Upper lobe of left lung (tissue), 6 donors: ENCODE data around the gene ZNF608. TPM values are rescaled to one million over a fixed set of nuclear protein-coding genes. Genes with fewer than 3 reads are reported as not detected.

Source experiments
- ATAC-seq, 2 donors: fragments of 200-7000 bp; cut with Tn5 transposase; one replicate each; pipeline ENCODE4 v1.9.1; 2022; ENCODE audit warnings: mild to moderate bottlenecking in 2 of 2, moderate library complexity in 2 of 2; ENCODE audit not compliant: low FRiP score in 2 of 2
- DNase-seq, 2 donors: peaks; one replicate each; pipeline ENCODE4 v3.0.0-alpha.2; 2019 to 2020
- H3K27ac ChIP-seq, 4 donors: fragments of 200-600 bp; sonication (generic); one replicate each; pipeline ENCODE4 v1.5.1; 2016 to 2019
- H3K27me3 ChIP-seq, 4 donors: fragments of 200-600 bp; sonication (generic); one replicate each; pipeline ENCODE4 v1.5.1; 2017 to 2019
- H3K36me3 ChIP-seq, 4 donors: fragments of 200-600 bp; sonication (generic); one replicate each; pipeline ENCODE4 v1.5.1; 2016 to 2019
- H3K4me1 ChIP-seq, 4 donors: fragments of 200-600 bp; sonication (generic); one replicate each; pipeline ENCODE4 v1.5.1; 2018 to 2019
- H3K4me3 ChIP-seq, 4 donors: fragments of 200-600 bp; sonication (generic); one replicate each; pipeline ENCODE4 v1.5.1; 2017 to 2019; ENCODE audit warnings: mild to moderate bottlenecking in 2 of 4, moderate library complexity in 1 of 4
- H3K9me3 ChIP-seq, 4 donors: fragments of 200-600 bp; sonication (generic); one replicate each; pipeline ENCODE4 v1.5.1; 2018 to 2019
- EP300 ChIP-seq, 4 donors: sonication (generic); formaldehyde crosslinking; IDR thresholded peaks; one replicate each; pipeline ENCODE4 v1.5.1; 2017; ENCODE audit warnings: antibody characterized with exemption in 4 of 4, control low read depth in 2 of 4
- POLR2A ChIP-seq, 4 donors: fragments of 450-650 bp; IDR thresholded peaks; one replicate each; pipeline ENCODE4 v1.5.1; 2016 to 2017; ENCODE audit warnings: antibody characterized with exemption in 4 of 4, mild to moderate bottlenecking in 2 of 4
- POLR2AphosphoS5 ChIP-seq, 2 donors: sonication (generic); formaldehyde crosslinking; IDR thresholded peaks; one replicate each; pipeline ENCODE4 v1.5.1; 2017; ENCODE audit warnings: antibody characterized with exemption in 2 of 2
- WGBS, 2 donors: methylation state at CpG; one replicate each; pipeline ENCODE4 v1.1.5; 2017 to 2018; 5-methylcytosine and 5-hydroxymethylcytosine counted together
- total RNA-seq, 6 donors: library from RNA; depleted of rRNA in 4 of 6; stranded (reverse); fragments of >200 nt in 4 of 6; gene quantifications; one replicate each; pipeline versions ENCODE4 v1.1.0 to v1.2.1, GENCODE V29; 2016 to 2021
- TF ChIP-seq, protein P1 (sequence below), 6 experiments: fragments of 450-650 bp in 4 of 6; fragments of 200-600 bp in 2 of 6; sonication (generic) in 2 of 6; IDR thresholded peaks; one replicate each; pipeline ENCODE4 v1.5.1; 2016 to 2019; ENCODE audit warnings: antibody characterized with exemption in 6 of 6
- donor health status: DM: no; HTN: no; CAD: no; lungs with moderate emphysema.
- donor health status: DM: no; HTN: yes; CAD: no; lungs with severe emphysema.

Gene ZNF608
- total RNA-seq, 6 donors from 2014 or later = 21.8 to 54.9 (median 41.7) TPM

DNA sequence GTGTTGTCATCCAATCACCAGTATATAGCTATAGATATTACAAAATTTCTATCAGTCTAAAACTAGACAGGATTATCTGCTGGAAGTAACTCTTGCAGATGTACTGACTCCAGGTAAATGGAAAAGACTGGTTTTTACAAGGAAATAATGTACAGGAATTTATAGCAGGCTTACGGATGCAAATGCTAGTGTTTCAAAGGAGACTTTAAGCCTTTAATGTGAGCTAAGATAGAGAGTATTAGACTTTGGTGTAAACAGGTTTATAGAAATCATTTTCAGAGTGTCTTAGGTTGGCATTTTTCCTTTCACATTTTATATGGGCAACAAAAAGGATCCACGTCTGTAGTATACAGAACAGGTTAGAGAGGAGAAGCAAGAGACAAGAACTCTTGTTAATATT, 16.1 kb downstream of the ZNF608 start:
- DNase-seq (no peak), ATAC-seq (no peak)
- H3K27me3 ChIP-seq = no peaks in the 10 kb centered on the region
- 72 to 87% methylated on average over 2 of the region's 2 CpGs for WGBS, 2 donors
- no peaks in the 10 kb centered on the region for H3K36me3 ChIP-seq
- H3K4me1 ChIP-seq = peaks cover 20 to 47% (median 23%) of the 10 kb centered on the region in 4 donors
- no peak overlapping the region for H3K4me3 ChIP-seq
- TF ChIP-seq POLR2A (IDR thresholded peaks at IDR 0.05) = no peak
- TF ChIP-seq, protein P1, sequence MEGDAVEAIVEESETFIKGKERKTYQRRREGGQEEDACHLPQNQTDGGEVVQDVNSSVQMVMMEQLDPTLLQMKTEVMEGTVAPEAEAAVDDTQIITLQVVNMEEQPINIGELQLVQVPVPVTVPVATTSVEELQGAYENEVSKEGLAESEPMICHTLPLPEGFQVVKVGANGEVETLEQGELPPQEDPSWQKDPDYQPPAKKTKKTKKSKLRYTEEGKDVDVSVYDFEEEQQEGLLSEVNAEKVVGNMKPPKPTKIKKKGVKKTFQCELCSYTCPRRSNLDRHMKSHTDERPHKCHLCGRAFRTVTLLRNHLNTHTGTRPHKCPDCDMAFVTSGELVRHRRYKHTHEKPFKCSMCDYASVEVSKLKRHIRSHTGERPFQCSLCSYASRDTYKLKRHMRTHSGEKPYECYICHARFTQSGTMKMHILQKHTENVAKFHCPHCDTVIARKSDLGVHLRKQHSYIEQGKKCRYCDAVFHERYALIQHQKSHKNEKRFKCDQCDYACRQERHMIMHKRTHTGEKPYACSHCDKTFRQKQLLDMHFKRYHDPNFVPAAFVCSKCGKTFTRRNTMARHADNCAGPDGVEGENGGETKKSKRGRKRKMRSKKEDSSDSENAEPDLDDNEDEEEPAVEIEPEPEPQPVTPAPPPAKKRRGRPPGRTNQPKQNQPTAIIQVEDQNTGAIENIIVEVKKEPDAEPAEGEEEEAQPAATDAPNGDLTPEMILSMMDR (IDR thresholded peaks at IDR 0.05) = no peak
- TF ChIP-seq EP300 (IDR thresholded peaks at IDR 0.05) = no peak
- no peak for TF ChIP-seq POLR2AphosphoS5 (IDR thresholded peaks at IDR 0.05)
- no peaks in the 10 kb centered on the region for H3K9me3 ChIP-seq
- no peak overlapping the region for H3K27ac ChIP-seq

DNA sequence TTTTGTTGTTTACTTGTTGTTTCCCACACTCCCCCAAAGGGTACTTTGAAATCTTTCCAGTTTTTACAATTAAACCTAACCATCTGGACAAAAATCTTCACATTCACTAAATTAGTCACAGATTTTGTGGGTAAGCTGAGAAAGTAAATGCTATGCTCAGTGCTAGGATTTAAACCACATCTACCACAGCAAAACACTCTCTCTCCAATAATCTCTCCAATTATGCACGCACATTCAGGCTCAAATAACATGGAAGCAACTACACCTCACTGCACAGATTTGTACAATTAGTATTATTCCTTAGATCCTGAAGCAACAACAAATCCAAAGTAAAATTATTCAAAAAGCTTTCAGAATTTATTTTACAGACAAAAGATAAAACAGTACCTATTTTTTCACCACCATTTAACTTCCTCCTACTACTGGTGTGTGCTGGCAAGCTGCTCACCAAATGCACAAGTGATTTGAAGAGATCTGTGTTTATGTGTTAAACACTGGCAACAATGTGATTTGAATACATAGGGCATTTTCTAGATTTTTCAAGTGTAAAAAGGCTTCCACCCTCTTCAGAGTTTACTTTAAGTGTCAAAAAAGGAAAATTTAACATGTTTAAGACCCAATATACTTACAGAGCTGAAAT, 16.6 kb downstream of the ZNF608 start:
- WGBS, 2 donors = 76 to 92% methylated on average over 1 of the region's 1 CpG
- DNase-seq (no peak), ATAC-seq (no peak)
- H3K4me1 ChIP-seq = peaks cover 16 to 42% (median 19%) of the 10 kb centered on the region in 4 donors
- no peak overlapping the region for H3K4me3 ChIP-seq
- TF ChIP-seq, protein P1 (IDR thresholded peaks at IDR 0.05) = no peak
- TF ChIP-seq POLR2A (IDR thresholded peaks at IDR 0.05) = no peak
- no peak for TF ChIP-seq EP300 (IDR thresholded peaks at IDR 0.05)
- no peak for TF ChIP-seq POLR2AphosphoS5 (IDR thresholded peaks at IDR 0.05)
- H3K27me3 ChIP-seq = no peaks in the 10 kb centered on the region
- H3K9me3 ChIP-seq = no peaks in the 10 kb centered on the region
- no peaks in the 10 kb centered on the region for H3K36me3 ChIP-seq
- no peak overlapping the region for H3K27ac ChIP-seq

DNA sequence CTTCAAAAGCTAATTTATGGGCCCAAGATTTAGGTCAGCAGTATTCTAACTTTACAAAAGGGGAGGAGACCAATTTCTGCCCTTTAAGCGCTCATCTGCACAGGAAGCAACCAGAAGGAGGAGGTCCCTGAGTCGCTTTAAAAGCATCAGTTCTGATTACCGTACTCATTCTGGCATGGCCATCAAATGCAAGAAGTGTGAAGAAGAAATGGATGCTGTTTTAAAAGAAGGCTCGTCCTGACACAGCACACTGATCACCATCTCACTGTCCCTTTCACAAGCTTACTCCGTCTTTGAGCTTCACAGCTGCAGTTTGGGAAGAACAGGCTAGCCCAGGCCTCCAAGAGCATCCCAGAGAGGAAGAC, 17.5 kb downstream of the ZNF608 start:
- WGBS, 2 donors = 95 to 97% methylated on average over 5 of the region's 5 CpGs
- no peak overlapping the region for H3K4me3 ChIP-seq
- no peak for ATAC-seq
- H3K27ac ChIP-seq = no peak overlapping the region
- TF ChIP-seq, protein P1 (IDR thresholded peaks at IDR 0.05) = no peak
- TF ChIP-seq POLR2A (IDR thresholded peaks at IDR 0.05) = no peak
- no peak for TF ChIP-seq EP300 (IDR thresholded peaks at IDR 0.05)
- TF ChIP-seq POLR2AphosphoS5 (IDR thresholded peaks at IDR 0.05) = no peak
- peaks cover 14 to 34% (median 18%) of the 10 kb centered on the region in 4 donors for H3K4me1 ChIP-seq
- no peaks in the 10 kb centered on the region for H3K9me3 ChIP-seq
- no peaks in the 10 kb centered on the region for H3K36me3 ChIP-seq
- no peaks in the 10 kb centered on the region for H3K27me3 ChIP-seq
- DNase-seq = no peak

DNA sequence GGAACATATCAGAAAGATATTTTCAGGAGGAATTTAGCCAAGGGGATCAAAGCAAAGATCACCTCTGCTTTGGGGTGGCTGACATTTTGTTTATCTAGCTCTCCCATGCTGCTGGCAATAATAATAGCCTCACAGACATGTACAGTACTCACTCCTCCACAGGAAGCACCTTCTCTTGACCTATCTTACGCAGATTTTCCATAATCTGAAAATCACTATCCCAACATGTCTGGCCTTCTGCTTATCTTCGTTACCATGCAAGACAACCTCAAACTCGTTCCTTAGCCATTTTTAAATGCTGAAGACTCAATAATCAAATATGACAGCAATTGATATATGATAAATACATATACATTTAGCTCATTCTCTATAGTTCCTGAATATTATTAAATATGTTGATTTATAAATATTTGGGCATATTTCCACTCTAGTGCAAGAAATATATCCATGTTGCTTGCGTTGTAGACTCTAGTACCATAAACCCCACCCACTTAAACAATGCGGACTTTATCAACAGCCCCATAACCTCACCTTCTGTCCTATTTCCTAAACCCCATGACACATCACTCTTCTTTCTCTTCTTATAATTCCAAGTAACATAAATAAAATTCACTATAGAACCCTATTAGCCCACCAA, 18.0 kb downstream of the ZNF608 start:
- no peak overlapping the region for H3K27ac ChIP-seq
- ATAC-seq (no peak), DNase-seq (no peak)
- 94% methylated on average over 5 of the region's 5 CpGs for WGBS, 2 donors
- no peaks in the 10 kb centered on the region for H3K27me3 ChIP-seq
- TF ChIP-seq EP300 (IDR thresholded peaks at IDR 0.05) (no peak), POLR2A (IDR thresholded peaks at IDR 0.05) (no peak), POLR2AphosphoS5 (IDR thresholded peaks at IDR 0.05) (no peak)
- TF ChIP-seq, protein P1 (IDR thresholded peaks at IDR 0.05) = no peak
- no peaks in the 10 kb centered on the region for H3K36me3 ChIP-seq
- no peaks in the 10 kb centered on the region for H3K9me3 ChIP-seq
- H3K4me1 ChIP-seq = peaks cover 14 to 34% (median 18%) of the 10 kb centered on the region in 4 donors
- H3K4me3 ChIP-seq = no peak overlapping the region
